Measurements from ENCODE around the gene HTT.

DNA sequence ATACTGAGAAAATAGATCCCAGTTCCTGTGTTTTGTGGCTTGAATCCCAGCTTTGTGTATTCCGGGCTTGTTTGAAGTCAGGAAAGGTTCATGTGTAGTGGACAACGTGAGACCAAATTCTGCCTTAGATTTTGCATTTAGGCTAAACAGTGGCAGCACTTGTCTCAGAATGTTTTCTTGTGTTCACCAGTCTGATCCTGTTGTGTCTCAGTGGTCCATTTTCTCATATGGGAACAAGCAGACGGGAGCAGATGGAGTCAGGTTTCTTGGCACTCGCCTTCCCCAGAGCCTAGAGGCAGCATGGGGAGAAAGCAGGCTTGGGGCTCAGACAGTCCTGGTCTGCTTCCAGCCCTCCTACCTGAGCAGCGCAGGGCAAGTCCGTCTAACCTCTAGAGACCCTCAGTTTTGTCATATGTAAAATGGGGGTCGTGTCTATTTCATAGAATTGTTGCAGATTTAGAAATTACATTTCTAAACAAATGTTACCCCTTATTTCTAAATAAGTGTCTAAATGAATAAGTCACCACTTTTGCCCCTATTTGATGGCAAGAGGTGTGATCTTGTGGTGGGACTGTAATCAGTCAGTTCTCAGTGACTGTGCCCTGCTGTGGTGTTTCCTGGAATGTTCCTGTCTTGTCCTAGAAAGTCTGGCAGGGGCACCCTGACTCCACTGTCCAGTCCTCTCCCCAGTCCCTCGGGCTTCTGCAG is 146.1 kb downstream of the HTT start:
- TF ChIP-seq CTCF (conservative IDR thresholded peaks at IDR 0.05; ENCODE audit: low read length) (no peak), EZH2phosphoT487 (IDR thresholded peaks at IDR 0.05; ENCODE audit: borderline replicate concordance) (no peak)

Measured in Loucy (cell line).